HL-60 (cell line): ENCODE measurements around the gene CAMTA1.

Source experiments
- DNase-seq, 2 experiments: peaks; one replicate each; pipeline ENCODE4 v3.0.0-alpha.2; 2010 to 2020; ENCODE audit warnings: low read depth in 1 of 2, low spot score in 1 of 2
- H3K27ac ChIP-seq: fragments of 250-450 bp; sonication (Bioruptor Pico); replicated peaks from 2 replicates; pipeline ENCODE4 v1.5.1; 2020; ENCODE audit warnings: mild to moderate bottlenecking, moderate library complexity
- H3K27me3 ChIP-seq: fragments of 250-450 bp; sonication (Bioruptor Pico); 2 replicates; pipeline ENCODE4 v1.5.1; 2021; ENCODE audit warnings: mild to moderate bottlenecking, moderate library complexity; ENCODE audit not compliant: insufficient read depth, poor library complexity, severe bottlenecking
- H3K4me3 ChIP-seq: replicated peaks from 2 replicates; pipeline ENCODE4 v1.5.1; 2011; ENCODE audit warnings: mild to moderate bottlenecking, control low read depth, low read length; ENCODE audit not compliant: insufficient read depth
- GABPA ChIP-seq: IDR thresholded peaks from 2 replicates; pipeline ENCODE4 v1.6.1; 2012; ENCODE audit warnings: low read depth
- POLR2AphosphoS5 ChIP-seq: IDR thresholded peaks from 2 replicates; pipeline ENCODE4 v1.6.1; 2012; ENCODE audit warnings: low read depth
- SPI1 ChIP-seq: IDR thresholded peaks from 2 replicates; pipeline ENCODE4 v1.6.1; 2012; ENCODE audit warnings: low read depth, mild to moderate bottlenecking, borderline replicate concordance
- TF ChIP-seq, protein P1 (sequence below): IDR thresholded peaks from one replicate; pipeline ENCODE4 v1.5.1; 2011; ENCODE audit warnings: low read length, control low read depth, inconsistent platforms; ENCODE audit not compliant: insufficient read depth
- TF ChIP-seq, protein P2 (sequence below): IDR thresholded peaks from 2 replicates; pipeline ENCODE4 v1.6.1; 2012; ENCODE audit warnings: low read depth; ENCODE audit not compliant: insufficient replicate concordance

Gene CAMTA1

DNA sequence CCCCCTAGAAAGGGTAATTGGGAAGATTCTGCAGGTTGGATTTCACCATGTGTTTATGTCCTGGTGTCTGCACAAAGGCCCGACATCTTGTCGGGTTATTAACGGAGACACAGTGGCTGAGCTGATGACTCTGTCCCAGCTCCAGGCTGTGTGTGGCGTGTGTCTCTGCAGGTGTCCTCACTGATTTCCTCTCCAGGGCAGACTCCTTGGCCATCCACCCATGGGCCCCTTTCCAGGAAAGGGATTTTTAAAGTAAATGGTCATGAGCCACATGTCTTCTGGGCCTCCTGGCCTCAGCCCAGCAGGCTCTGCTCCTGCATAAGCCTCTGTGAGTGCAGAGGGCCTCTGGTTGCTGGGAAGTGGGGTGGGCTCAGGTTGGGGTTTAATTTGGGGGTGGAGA is 567.1 kb downstream of the CAMTA1 start:
- TF ChIP-seq SPI1 (no peak), POLR2AphosphoS5 (no peak), GABPA (no peak)
- TF ChIP-seq, protein P1, sequence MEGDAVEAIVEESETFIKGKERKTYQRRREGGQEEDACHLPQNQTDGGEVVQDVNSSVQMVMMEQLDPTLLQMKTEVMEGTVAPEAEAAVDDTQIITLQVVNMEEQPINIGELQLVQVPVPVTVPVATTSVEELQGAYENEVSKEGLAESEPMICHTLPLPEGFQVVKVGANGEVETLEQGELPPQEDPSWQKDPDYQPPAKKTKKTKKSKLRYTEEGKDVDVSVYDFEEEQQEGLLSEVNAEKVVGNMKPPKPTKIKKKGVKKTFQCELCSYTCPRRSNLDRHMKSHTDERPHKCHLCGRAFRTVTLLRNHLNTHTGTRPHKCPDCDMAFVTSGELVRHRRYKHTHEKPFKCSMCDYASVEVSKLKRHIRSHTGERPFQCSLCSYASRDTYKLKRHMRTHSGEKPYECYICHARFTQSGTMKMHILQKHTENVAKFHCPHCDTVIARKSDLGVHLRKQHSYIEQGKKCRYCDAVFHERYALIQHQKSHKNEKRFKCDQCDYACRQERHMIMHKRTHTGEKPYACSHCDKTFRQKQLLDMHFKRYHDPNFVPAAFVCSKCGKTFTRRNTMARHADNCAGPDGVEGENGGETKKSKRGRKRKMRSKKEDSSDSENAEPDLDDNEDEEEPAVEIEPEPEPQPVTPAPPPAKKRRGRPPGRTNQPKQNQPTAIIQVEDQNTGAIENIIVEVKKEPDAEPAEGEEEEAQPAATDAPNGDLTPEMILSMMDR: no peak
- TF ChIP-seq, protein P2, sequence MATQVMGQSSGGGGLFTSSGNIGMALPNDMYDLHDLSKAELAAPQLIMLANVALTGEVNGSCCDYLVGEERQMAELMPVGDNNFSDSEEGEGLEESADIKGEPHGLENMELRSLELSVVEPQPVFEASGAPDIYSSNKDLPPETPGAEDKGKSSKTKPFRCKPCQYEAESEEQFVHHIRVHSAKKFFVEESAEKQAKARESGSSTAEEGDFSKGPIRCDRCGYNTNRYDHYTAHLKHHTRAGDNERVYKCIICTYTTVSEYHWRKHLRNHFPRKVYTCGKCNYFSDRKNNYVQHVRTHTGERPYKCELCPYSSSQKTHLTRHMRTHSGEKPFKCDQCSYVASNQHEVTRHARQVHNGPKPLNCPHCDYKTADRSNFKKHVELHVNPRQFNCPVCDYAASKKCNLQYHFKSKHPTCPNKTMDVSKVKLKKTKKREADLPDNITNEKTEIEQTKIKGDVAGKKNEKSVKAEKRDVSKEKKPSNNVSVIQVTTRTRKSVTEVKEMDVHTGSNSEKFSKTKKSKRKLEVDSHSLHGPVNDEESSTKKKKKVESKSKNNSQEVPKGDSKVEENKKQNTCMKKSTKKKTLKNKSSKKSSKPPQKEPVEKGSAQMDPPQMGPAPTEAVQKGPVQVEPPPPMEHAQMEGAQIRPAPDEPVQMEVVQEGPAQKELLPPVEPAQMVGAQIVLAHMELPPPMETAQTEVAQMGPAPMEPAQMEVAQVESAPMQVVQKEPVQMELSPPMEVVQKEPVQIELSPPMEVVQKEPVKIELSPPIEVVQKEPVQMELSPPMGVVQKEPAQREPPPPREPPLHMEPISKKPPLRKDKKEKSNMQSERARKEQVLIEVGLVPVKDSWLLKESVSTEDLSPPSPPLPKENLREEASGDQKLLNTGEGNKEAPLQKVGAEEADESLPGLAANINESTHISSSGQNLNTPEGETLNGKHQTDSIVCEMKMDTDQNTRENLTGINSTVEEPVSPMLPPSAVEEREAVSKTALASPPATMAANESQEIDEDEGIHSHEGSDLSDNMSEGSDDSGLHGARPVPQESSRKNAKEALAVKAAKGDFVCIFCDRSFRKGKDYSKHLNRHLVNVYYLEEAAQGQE: no peak
- Histone ChIP-seq H3K27me3 (no peaks in the 10 kb centered on the region), H3K4me3 (no peak overlapping the region), H3K27ac (no peak overlapping the region)
- no peak for DNase-seq

DNA sequence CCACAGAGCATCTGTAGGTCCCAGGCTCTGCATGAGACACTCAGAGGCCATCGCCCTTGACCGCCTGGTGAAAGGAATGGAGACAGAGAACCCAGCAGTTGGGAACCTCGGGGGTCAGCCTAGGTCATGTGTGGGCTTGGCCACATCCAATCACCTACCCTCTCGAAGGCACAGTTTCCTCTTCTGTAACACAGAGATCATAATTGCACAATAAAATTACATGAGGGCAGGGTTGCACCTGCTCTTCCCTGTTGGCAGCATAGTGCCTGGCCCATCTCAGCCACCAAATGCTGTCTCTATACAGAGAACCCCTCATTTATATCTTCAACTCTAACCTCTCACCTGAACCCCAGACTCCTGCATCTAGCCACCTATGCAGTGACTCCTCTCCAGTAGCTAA is 567.7 kb downstream of the CAMTA1 start:
- TF ChIP-seq SPI1: no peak
- Histone ChIP-seq H3K27ac (no peak overlapping the region), H3K4me3 (no peak overlapping the region), H3K27me3 (no peaks in the 10 kb centered on the region)
- peak; percentile 1 to 7 for DNase-seq

DNA sequence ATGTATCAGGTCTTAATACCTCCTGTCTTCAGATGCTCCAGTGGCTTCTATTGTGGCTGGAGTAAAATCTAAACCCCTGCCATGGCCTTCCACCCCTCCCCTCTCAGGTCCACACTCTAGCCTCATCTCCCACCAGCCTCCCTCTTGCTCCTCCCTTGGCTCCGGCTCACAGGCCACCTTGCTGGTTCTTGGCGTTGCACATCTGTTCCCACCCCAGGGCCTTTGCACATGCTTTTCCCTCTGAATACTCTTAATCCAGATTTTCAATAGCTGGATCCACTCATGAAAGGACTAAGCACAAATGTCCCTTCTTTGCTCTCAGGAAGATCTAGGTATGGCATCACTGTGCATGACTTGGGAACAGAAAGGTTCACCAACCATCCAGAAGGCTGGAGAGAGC is 570.4 kb downstream of the CAMTA1 start:
- no peak for DNase-seq
- Histone ChIP-seq H3K27ac (no peak overlapping the region), H3K4me3 (no peak overlapping the region), H3K27me3 (no peaks in the 10 kb centered on the region)
- TF ChIP-seq GABPA (no peak), POLR2AphosphoS5 (no peak), SPI1 (no peak)
- TF ChIP-seq, protein P2: no peak
- TF ChIP-seq, protein P1: no peak

DNA sequence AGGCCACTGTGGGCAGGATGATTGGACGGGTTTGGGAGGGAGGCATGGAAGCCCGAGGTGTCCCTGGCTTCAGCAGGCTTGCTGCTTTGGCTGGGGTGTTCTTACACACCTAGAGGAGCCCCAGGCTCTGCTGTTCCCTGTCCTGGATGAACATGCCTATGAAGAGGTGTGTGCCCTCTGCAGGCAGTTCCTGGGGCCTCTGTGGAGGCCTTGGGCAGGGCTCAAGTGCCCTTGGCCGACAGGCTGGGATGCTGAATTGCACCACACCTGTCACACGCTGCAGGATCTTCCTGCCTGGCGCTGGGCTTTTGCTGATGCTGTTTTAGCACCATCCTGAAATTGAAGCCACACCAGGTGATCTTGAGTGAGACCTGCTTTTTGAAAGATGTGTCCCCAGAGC is 570.8 kb downstream of the CAMTA1 start:
- Histone ChIP-seq H3K4me3 (no peak overlapping the region), H3K27ac (no peak overlapping the region), H3K27me3 (no peaks in the 10 kb centered on the region)
- no peak for DNase-seq
- no peak for TF ChIP-seq POLR2AphosphoS5
- TF ChIP-seq, protein P1: no peak
- TF ChIP-seq GABPA: no peak
- no peak for TF ChIP-seq SPI1
- TF ChIP-seq, protein P2: no peak
